PFSK-1 (cell line): ENCODE measurements around the gene NOD2.

Experiments
- FOXP2 ChIP-seq: optimal IDR thresholded peaks from 2 replicates; pipeline ENCODE3; 2011; ENCODE audit warnings: borderline replicate concordance, control low read depth, inconsistent platforms; ENCODE audit not compliant: insufficient read depth; ENCODE audit errors: extremely low read length, extremely low read depth
- POLR2AphosphoS5 ChIP-seq: IDR thresholded peaks from 2 replicates; pipeline ENCODE4 v1.6.1; 2012; ENCODE audit warnings: low read depth, mild to moderate bottlenecking, control low read depth, low read length, moderate library complexity
- SIN3A ChIP-seq: IDR thresholded peaks from 2 replicates; pipeline ENCODE4 v1.6.1; 2012; ENCODE audit warnings: mild to moderate bottlenecking, low read length, moderate library complexity, borderline replicate concordance; ENCODE audit not compliant: insufficient read depth
- TAF1 ChIP-seq: IDR thresholded peaks from 2 replicates; pipeline ENCODE4 v1.6.1; 2012; ENCODE audit warnings: low read length, control low read depth, borderline replicate concordance; ENCODE audit not compliant: insufficient read depth
- TF ChIP-seq, protein P1 (sequence below), 2 experiments: IDR thresholded peaks; 2 replicates each; pipeline versions ENCODE4 v1.6.1 to v1.8.0; 2011 to 2012; ENCODE audit warnings: low read depth in 2 of 2, low read length in 2 of 2, control low read depth in 1 of 2, inconsistent platforms in 1 of 2, mild to moderate bottlenecking in 1 of 2, moderate library complexity in 1 of 2; ENCODE audit not compliant: insufficient read depth in 1 of 2

The NOD2 gene

GRCh38 chr16:50684823-50685461 lies 8.5 kb upstream of the NOD2 start:
- no peak for TF ChIP-seq SIN3A
- no peak for TF ChIP-seq TAF1
- TF ChIP-seq POLR2AphosphoS5: no peak
- TF ChIP-seq FOXP2: no peak
- TF ChIP-seq, protein P1, sequence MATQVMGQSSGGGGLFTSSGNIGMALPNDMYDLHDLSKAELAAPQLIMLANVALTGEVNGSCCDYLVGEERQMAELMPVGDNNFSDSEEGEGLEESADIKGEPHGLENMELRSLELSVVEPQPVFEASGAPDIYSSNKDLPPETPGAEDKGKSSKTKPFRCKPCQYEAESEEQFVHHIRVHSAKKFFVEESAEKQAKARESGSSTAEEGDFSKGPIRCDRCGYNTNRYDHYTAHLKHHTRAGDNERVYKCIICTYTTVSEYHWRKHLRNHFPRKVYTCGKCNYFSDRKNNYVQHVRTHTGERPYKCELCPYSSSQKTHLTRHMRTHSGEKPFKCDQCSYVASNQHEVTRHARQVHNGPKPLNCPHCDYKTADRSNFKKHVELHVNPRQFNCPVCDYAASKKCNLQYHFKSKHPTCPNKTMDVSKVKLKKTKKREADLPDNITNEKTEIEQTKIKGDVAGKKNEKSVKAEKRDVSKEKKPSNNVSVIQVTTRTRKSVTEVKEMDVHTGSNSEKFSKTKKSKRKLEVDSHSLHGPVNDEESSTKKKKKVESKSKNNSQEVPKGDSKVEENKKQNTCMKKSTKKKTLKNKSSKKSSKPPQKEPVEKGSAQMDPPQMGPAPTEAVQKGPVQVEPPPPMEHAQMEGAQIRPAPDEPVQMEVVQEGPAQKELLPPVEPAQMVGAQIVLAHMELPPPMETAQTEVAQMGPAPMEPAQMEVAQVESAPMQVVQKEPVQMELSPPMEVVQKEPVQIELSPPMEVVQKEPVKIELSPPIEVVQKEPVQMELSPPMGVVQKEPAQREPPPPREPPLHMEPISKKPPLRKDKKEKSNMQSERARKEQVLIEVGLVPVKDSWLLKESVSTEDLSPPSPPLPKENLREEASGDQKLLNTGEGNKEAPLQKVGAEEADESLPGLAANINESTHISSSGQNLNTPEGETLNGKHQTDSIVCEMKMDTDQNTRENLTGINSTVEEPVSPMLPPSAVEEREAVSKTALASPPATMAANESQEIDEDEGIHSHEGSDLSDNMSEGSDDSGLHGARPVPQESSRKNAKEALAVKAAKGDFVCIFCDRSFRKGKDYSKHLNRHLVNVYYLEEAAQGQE (IDR thresholded peaks at IDR 0.05; ENCODE audit: insufficient read depth in 1 of 2, low read depth in 2 of 2, low read length in 2 of 2): no peak

DNA sequence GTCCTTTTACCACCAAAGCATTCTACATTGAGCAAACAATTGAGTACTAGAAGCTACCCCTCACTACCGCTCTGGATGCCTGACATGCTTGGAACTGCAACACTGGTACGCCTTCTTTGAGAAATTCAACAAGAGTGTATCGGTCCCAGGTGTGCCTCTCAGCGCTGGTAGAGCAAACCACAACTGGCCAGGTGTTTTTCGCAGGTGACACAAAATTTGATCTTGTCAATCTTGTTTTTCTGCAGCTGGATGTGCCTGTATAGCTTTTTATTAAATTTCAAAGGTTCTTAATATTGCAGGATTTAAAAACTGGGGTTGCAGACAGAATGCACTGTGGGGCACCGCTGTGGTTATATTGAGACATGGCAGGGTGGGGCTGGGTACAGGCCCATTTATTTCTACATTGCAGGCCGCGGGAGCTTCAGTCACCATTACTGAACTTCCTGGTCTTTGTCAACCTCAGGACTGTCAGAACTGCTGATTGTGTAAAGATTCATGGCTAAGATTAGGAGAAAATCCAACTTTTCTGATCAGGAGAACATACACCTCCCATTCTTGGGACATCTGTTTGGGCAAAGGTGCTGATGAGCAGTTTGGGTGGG lies 7.8 kb upstream of the NOD2 start:
- TF ChIP-seq POLR2AphosphoS5 (no peak), TAF1 (no peak), SIN3A (no peak), FOXP2 (no peak)
- TF ChIP-seq, protein P1 (IDR thresholded peaks at IDR 0.05; ENCODE audit: insufficient read depth in 1 of 2, low read depth in 2 of 2, low read length in 2 of 2): no peak

DNA sequence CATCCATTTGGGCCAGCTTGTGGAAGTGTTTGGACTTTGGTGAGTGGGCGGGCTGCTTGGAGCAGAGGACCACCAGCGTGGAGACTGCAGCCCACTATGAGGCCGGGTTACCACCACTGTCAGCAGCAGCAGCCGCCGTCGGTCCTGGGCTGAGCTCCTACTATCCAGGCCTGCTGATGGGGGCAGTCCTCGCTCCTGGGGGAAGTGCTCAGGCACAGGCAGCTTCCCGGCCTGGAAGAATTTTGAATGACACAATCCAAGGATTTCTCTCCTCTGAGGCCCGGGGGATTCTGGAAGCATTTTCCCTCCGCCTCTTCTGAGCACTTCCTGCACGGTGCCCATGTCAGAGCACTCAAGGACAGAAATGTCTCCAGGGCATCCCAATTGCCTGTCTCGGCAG lies 5.3 kb upstream of the NOD2 start:
- TF ChIP-seq POLR2AphosphoS5: no peak
- no peak for TF ChIP-seq SIN3A
- TF ChIP-seq TAF1: no peak
- TF ChIP-seq, protein P1 (IDR thresholded peaks at IDR 0.05; ENCODE audit: insufficient read depth in 1 of 2, low read depth in 2 of 2, low read length in 2 of 2): no peak
- TF ChIP-seq FOXP2: no peak

GRCh38 chr16:50688867-50689266 lies 4.5 kb upstream of the NOD2 start:
- TF ChIP-seq SIN3A (no peak), FOXP2 (no peak), TAF1 (no peak), POLR2AphosphoS5 (no peak)
- TF ChIP-seq, protein P1 (IDR thresholded peaks at IDR 0.05; ENCODE audit: insufficient read depth in 1 of 2, low read depth in 2 of 2, low read length in 2 of 2): no peak

GRCh38 chr16:50690177-50690576 lies 3.2 kb upstream of the NOD2 start:
- TF ChIP-seq SIN3A (no peak), TAF1 (no peak)
